MM.1S (cell line): Measurements from ENCODE around the gene CADM2.

Experiments used
- DNase-seq: peaks from one replicate; pipeline ENCODE4 v3.0.0-alpha.2; 2015
- H2AFZ ChIP-seq: fragments of 300-600 bp; sonication (generic); 2 replicates; pipeline ENCODE4 v1.6.0; 2016; ENCODE audit warnings: antibody characterized with exemption, low read length
- H3F3A ChIP-seq: fragments of 300-600 bp; sonication (generic); 2 replicates; pipeline ENCODE4 v1.6.1; 2016; ENCODE audit warnings: mild to moderate bottlenecking, antibody characterized with exemption, low read length, moderate library complexity, mixed read lengths; ENCODE audit not compliant: insufficient read depth
- H3K27ac ChIP-seq: fragments of 300-600 bp; sonication (generic); 2 replicates; pipeline ENCODE4 v1.5.1; 2016; ENCODE audit warnings: mild to moderate bottlenecking, low read length
- H3K27me3 ChIP-seq: fragments of 300-600 bp; sonication (generic); replicated peaks from 2 replicates; pipeline ENCODE4 v1.6.0; 2016; ENCODE audit warnings: low read length; ENCODE audit not compliant: insufficient read depth
- H3K36me3 ChIP-seq: fragments of 300-600 bp; sonication (generic); replicated peaks from 2 replicates; pipeline ENCODE4 v1.6.1; 2016; ENCODE audit warnings: mild to moderate bottlenecking, low read length, mixed read lengths; ENCODE audit not compliant: insufficient read depth
- H3K4me1 ChIP-seq: fragments of 300-600 bp; sonication (generic); 2 replicates; pipeline ENCODE4 v1.6.1; 2016; ENCODE audit warnings: low read length, mixed read lengths
- H3K4me2 ChIP-seq: fragments of 300-600 bp; sonication (generic); 2 replicates; pipeline ENCODE4 v1.6.0; 2016; ENCODE audit warnings: low read depth, low read length
- H3K4me3 ChIP-seq: fragments of 300-600 bp; sonication (generic); 2 replicates; pipeline ENCODE4 v1.5.1; 2016; ENCODE audit warnings: low read length, mixed read lengths
- H3K79me2 ChIP-seq: fragments of 300-600 bp; sonication (generic); 2 replicates; pipeline ENCODE4 v1.6.1; 2016; ENCODE audit warnings: mixed run types, low read length, mixed read lengths
- H3K9ac ChIP-seq: fragments of 300-600 bp; sonication (generic); 2 replicates; pipeline ENCODE4 v1.6.1; 2016; ENCODE audit warnings: low read length, mixed read lengths
- H3K9me2 ChIP-seq: fragments of 300-600 bp; sonication (generic); replicated peaks from 2 replicates; pipeline ENCODE4 v1.6.1; 2016; ENCODE audit warnings: mild to moderate bottlenecking, low read length, mixed read lengths; ENCODE audit not compliant: insufficient read depth
- H3K9me3 ChIP-seq: fragments of 300-600 bp; sonication (generic); replicated peaks from 2 replicates; pipeline ENCODE4 v1.6.1; 2016; ENCODE audit warnings: mild to moderate bottlenecking, low read length, mixed read lengths; ENCODE audit not compliant: insufficient read depth
- H4K20me1 ChIP-seq: fragments of 300-600 bp; sonication (generic); 2 replicates; pipeline ENCODE4 v1.6.1; 2016; ENCODE audit warnings: mild to moderate bottlenecking, low read length, moderate library complexity, mixed read lengths; ENCODE audit not compliant: insufficient read depth
- EZH2 ChIP-seq: fragments of 300-600 bp; sonication (generic); optimal IDR thresholded peaks from 2 replicates; pipeline ENCODE3; 2017; ENCODE audit warnings: low read depth, mild to moderate bottlenecking, antibody characterized with exemption, low read length, mixed read lengths
- EZH2phosphoT487 ChIP-seq: fragments of 300-600 bp; sonication (generic); IDR thresholded peaks from 2 replicates; pipeline ENCODE4 v1.6.1; 2018; ENCODE audit warnings: antibody characterized with exemption, low read length
- TF ChIP-seq, protein P1 (sequence below): fragments of 300-600 bp; sonication (generic); IDR thresholded peaks from 2 replicates; pipeline ENCODE4 v1.5.1; 2016; ENCODE audit warnings: antibody characterized with exemption, low read length, mixed read lengths

The CADM2 gene

GRCh38 chr3:85652360-85652759 lies 693.6 kb downstream of the CADM2 start:
- Histone ChIP-seq H3F3A (no peaks in the 10 kb centered on the region), H3K9ac (no peak overlapping the region), H3K79me2 (no peaks in the 10 kb centered on the region), H2AFZ (no peak overlapping the region), H3K36me3 (no peaks in the 10 kb centered on the region), H3K27ac (no peak overlapping the region), H3K4me3 (no peak overlapping the region), H4K20me1 (no peaks in the 10 kb centered on the region), H3K9me2 (no peaks in the 10 kb centered on the region), H3K9me3 (no peaks in the 10 kb centered on the region), H3K4me2 (no peak overlapping the region), H3K4me1 (no peaks in the 10 kb centered on the region), H3K27me3 (no peaks in the 10 kb centered on the region)
- TF ChIP-seq, protein P1, sequence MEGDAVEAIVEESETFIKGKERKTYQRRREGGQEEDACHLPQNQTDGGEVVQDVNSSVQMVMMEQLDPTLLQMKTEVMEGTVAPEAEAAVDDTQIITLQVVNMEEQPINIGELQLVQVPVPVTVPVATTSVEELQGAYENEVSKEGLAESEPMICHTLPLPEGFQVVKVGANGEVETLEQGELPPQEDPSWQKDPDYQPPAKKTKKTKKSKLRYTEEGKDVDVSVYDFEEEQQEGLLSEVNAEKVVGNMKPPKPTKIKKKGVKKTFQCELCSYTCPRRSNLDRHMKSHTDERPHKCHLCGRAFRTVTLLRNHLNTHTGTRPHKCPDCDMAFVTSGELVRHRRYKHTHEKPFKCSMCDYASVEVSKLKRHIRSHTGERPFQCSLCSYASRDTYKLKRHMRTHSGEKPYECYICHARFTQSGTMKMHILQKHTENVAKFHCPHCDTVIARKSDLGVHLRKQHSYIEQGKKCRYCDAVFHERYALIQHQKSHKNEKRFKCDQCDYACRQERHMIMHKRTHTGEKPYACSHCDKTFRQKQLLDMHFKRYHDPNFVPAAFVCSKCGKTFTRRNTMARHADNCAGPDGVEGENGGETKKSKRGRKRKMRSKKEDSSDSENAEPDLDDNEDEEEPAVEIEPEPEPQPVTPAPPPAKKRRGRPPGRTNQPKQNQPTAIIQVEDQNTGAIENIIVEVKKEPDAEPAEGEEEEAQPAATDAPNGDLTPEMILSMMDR: no peak
- TF ChIP-seq EZH2 (no peak), EZH2phosphoT487 (no peak)
- DNase-seq: no peak

GRCh38 chr3:85660451-85660850 lies 701.7 kb downstream of the CADM2 start:
- no peaks in the 10 kb centered on the region for H3F3A ChIP-seq

DNA sequence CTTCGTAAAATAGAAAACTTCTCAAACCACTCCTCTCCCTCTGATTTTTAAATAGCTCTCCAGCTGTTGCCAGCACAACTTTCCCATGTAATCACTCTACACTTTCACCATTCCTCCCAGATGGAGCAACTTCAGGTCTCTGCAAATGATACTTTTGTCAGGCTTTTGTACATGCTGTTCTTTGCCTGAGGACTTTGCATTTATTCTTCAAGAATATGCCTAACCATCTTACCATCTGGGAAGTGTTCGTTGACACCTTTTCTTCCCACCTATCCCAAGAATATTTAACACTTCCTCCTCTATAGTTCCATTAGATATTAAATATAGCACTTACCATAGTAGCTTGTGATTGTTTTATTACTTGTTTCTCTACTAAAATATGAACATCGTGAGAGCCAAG lies 703.7 kb downstream of the CADM2 start:
- no peaks in the 10 kb centered on the region for H3K79me2 ChIP-seq
- H4K20me1 ChIP-seq: no peaks in the 10 kb centered on the region

More at GRCh38 chr3:85660451-85660850, 701.7 kb downstream of the CADM2 start:
- H3K79me2 ChIP-seq: no peaks in the 10 kb centered on the region
- H3K4me2 ChIP-seq: no peak overlapping the region
- H2AFZ ChIP-seq: no peak overlapping the region
- TF ChIP-seq EZH2 (no peak), EZH2phosphoT487 (no peak)
- TF ChIP-seq, protein P1: no peak
- no peak overlapping the region for H3K9ac ChIP-seq
- H3K9me2 ChIP-seq: no peaks in the 10 kb centered on the region
- no peak for DNase-seq
- no peaks in the 10 kb centered on the region for H3K27me3 ChIP-seq
- no peaks in the 10 kb centered on the region for H3K9me3 ChIP-seq
- no peak overlapping the region for H3K27ac ChIP-seq
- no peaks in the 10 kb centered on the region for H4K20me1 ChIP-seq
- no peaks in the 10 kb centered on the region for H3K4me1 ChIP-seq
- H3K36me3 ChIP-seq: no peaks in the 10 kb centered on the region
- H3K4me3 ChIP-seq: no peak overlapping the region

More for the DNA sequence above, 703.7 kb downstream of the CADM2 start:
- no peaks in the 10 kb centered on the region for H3K9me3 ChIP-seq
- no peak for DNase-seq
- no peak overlapping the region for H3K4me3 ChIP-seq
- H3K9me2 ChIP-seq: no peaks in the 10 kb centered on the region
- H2AFZ ChIP-seq: no peak overlapping the region
- no peak overlapping the region for H3K27ac ChIP-seq
- H3K4me2 ChIP-seq: no peak overlapping the region
- H3K4me1 ChIP-seq: no peaks in the 10 kb centered on the region
- no peaks in the 10 kb centered on the region for H3F3A ChIP-seq
- no peaks in the 10 kb centered on the region for H3K27me3 ChIP-seq
- no peak for TF ChIP-seq EZH2phosphoT487
- TF ChIP-seq, protein P1: no peak
- no peak for TF ChIP-seq EZH2
- no peak overlapping the region for H3K9ac ChIP-seq
- no peaks in the 10 kb centered on the region for H3K36me3 ChIP-seq
